Esophagus squamous epithelium (tissue), 4 donors: ENCODE results near the gene VWA5B2.

Experiments
- CTCF ChIP-seq, 6 experiments: fragments of 450-650 bp in 4 of 6; fragments of 200-600 bp in 2 of 6; sonication (generic) in 2 of 6; IDR thresholded peaks; one replicate each; pipeline ENCODE4 v1.5.1; 2016 to 2019; ENCODE audit warnings: antibody characterized with exemption in 6 of 6, mild to moderate bottlenecking in 4 of 6, moderate library complexity in 4 of 6
- POLR2A ChIP-seq, 4 donors: fragments of 450-650 bp; IDR thresholded peaks; one replicate each; pipeline ENCODE4 v1.6.1; 2017; ENCODE audit warnings: antibody characterized with exemption in 4 of 4, mild to moderate bottlenecking in 4 of 4, moderate library complexity in 3 of 4

DNA sequence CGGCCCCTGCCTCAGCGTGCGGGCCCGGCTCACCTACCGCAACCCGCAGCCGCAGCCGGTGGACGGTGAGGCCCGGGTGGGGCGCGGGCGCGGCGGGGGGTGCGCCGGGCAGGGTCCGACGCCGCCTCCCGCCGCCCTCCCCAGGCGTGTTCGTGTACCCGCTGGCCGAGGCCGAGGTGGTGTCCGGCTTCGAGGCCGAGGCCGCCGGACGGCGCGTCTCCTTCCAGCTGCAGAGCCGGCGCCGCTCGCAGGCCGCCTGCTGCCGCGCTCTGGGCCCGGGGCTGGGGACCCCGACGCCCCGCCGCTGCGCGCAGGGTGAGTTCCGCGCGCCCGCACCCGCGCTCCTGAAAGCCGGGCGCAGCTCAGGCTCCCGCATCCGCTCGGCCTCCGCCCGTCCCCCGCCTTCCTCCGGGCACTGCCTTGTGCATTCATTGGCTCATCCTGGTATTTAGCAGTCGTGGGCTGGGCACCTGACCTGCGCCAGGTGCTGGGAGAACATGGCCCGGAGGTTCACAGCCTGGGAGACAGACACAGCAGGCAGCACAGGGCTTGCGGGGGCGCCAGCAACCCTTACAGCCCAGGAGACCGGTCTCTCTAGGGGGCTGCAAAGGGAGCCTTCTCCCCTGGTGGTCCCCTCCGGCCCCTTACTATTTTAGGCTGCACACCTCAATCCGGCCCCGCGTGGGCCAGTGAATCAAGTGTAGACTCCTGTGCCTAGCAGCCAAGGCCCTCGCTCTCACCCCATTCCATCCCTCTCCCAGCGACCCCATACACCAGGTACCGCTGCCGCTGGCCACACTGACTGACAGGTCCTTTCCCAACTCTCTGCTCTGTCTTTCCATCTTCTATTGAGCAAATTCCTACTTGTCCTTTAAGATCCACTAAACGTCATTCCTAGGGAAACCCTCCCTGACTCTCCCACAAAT lies 1.5 kb downstream of the VWA5B2 start:
- TF ChIP-seq CTCF (IDR thresholded peaks at IDR 0.05) (no peak), POLR2A (IDR thresholded peaks at IDR 0.05) (no peak)
